Osteocyte (in vitro differentiated cells): ENCODE data around the gene CD1D. TPM values are rescaled to one million over a fixed set of nuclear protein-coding genes. Genes with fewer than 3 reads are reported as not detected.

Experiments used
- DNase-seq: peaks from one replicate; pipeline ENCODE4 v3.0.0; 2021; ENCODE audit warnings: mixed read lengths; ENCODE audit not compliant: unreplicated experiment; ENCODE audit errors: extremely low spot score
- H3K27ac Mint-ChIP-seq: one replicate; pipeline ENCODE4 v1.8.0; 2021; ENCODE audit warnings: mild to moderate bottlenecking, mixed read lengths; ENCODE audit not compliant: unreplicated experiment
- H3K27me3 Mint-ChIP-seq: one replicate; pipeline ENCODE4 v1.8.0; 2021; ENCODE audit warnings: mixed read lengths; ENCODE audit not compliant: unreplicated experiment
- H3K36me3 Mint-ChIP-seq: one replicate; pipeline ENCODE4 v1.8.0; 2021; ENCODE audit warnings: mixed read lengths; ENCODE audit not compliant: unreplicated experiment
- H3K4me1 Mint-ChIP-seq: one replicate; pipeline ENCODE4 v1.8.0; 2021; ENCODE audit warnings: mixed read lengths; ENCODE audit not compliant: unreplicated experiment
- H3K4me3 Mint-ChIP-seq: one replicate; pipeline ENCODE4 v1.8.0; 2021; ENCODE audit warnings: mild to moderate bottlenecking, moderate library complexity, mixed read lengths; ENCODE audit not compliant: unreplicated experiment
- H3K9me3 Mint-ChIP-seq: one replicate; pipeline ENCODE4 v1.8.0; 2021; ENCODE audit warnings: mixed read lengths; ENCODE audit not compliant: unreplicated experiment
- total RNA-seq: library from RNA; stranded (reverse); gene quantifications from 2 replicates; pipeline ENCODE4 v1.2.1, GENCODE V29; 2021
- TF ChIP-seq, protein P1 (sequence below): fragments of 200-600 bp; sonication (generic); IDR thresholded peaks from 2 replicates; pipeline ENCODE4 v1.5.0; 2021; ENCODE audit warnings: antibody characterized with exemption, mild to moderate bottlenecking, moderate library complexity

CD1D gene
- total RNA-seq, 1 donor from 2014 or later, result not detected

DNA sequence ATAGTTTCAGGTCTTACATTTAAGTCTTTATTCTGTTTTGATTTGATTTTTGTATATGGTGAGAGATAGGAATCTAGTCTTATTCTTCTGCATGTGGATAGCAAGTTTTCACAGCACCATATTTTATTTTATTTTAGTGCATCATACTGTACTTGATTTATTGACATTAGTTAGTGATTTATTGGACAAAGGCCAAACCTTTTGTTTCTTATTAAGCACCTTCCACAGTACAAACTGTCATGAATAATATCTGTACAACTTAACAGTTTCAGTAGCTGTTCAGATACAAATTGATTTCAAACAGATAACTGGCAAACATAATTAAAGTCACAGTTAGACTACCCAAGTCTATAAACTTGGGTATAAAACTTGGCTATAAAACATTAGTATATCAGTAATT lies 15.8 kb downstream of the CD1D start:
- no peaks in the 10 kb centered on the region for H3K4me1 Mint-ChIP-seq

DNA sequence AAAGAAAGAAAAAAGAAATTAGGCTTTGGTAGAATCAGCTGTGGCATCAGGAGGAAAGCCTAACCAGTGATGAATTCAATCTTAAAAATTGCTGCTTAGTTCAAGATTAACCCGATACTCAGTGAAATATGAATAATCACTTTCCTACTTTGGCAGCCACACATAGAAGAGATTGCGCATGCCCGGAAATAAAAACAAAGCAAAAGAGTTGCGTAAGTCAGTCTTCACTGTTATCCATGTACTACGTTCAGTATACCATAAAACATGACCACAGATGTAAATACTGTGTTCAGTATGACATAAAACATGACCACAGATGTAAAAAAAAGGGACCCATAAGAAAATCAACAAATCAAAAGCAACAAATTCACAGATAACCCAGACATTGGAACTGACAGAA lies 19.2 kb downstream of the CD1D start:
- H3K9me3 Mint-ChIP-seq, result no peaks in the 10 kb centered on the region
- H3K4me3 Mint-ChIP-seq, result no peak overlapping the region
- H3K27me3 Mint-ChIP-seq, result peaks cover 43% of the 10 kb centered on the region
- no peak overlapping the region for H3K27ac Mint-ChIP-seq
- H3K36me3 Mint-ChIP-seq, result no peaks in the 10 kb centered on the region
- H3K4me1 Mint-ChIP-seq, result no peaks in the 10 kb centered on the region
- no peak for DNase-seq
- TF ChIP-seq, protein P1, sequence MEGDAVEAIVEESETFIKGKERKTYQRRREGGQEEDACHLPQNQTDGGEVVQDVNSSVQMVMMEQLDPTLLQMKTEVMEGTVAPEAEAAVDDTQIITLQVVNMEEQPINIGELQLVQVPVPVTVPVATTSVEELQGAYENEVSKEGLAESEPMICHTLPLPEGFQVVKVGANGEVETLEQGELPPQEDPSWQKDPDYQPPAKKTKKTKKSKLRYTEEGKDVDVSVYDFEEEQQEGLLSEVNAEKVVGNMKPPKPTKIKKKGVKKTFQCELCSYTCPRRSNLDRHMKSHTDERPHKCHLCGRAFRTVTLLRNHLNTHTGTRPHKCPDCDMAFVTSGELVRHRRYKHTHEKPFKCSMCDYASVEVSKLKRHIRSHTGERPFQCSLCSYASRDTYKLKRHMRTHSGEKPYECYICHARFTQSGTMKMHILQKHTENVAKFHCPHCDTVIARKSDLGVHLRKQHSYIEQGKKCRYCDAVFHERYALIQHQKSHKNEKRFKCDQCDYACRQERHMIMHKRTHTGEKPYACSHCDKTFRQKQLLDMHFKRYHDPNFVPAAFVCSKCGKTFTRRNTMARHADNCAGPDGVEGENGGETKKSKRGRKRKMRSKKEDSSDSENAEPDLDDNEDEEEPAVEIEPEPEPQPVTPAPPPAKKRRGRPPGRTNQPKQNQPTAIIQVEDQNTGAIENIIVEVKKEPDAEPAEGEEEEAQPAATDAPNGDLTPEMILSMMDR, result no peak

More for the DNA sequence above, 15.8 kb downstream of the CD1D start:
- peaks cover 43% of the 10 kb centered on the region for H3K27me3 Mint-ChIP-seq
- H3K36me3 Mint-ChIP-seq, result no peaks in the 10 kb centered on the region
- no peaks in the 10 kb centered on the region for H3K9me3 Mint-ChIP-seq
- no peak for DNase-seq
- TF ChIP-seq, protein P1, result no peak
- H3K4me3 Mint-ChIP-seq, result no peak overlapping the region
- no peak overlapping the region for H3K27ac Mint-ChIP-seq

DNA sequence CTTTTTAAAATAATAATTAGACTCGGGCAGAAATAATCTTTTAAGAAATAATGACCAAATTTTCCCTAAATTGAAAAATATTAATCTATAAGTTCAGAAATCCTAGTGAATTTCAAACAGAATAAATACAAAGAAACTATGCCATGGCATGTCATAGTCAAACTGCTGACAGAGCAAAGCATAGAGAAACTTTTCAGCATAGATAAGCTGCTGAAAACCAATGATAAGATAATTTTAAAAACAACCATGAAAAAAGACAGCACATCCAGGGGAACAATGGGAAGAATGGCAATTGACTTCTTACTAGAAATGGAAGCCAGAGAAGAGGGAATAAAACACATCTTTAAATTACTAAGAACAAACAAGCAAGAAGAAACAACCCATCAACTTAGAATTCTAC lies 19.8 kb downstream of the CD1D start:
- H3K27me3 Mint-ChIP-seq, result peaks cover 41% of the 10 kb centered on the region
- H3K9me3 Mint-ChIP-seq, result no peaks in the 10 kb centered on the region
- no peak overlapping the region for H3K4me3 Mint-ChIP-seq

DNA sequence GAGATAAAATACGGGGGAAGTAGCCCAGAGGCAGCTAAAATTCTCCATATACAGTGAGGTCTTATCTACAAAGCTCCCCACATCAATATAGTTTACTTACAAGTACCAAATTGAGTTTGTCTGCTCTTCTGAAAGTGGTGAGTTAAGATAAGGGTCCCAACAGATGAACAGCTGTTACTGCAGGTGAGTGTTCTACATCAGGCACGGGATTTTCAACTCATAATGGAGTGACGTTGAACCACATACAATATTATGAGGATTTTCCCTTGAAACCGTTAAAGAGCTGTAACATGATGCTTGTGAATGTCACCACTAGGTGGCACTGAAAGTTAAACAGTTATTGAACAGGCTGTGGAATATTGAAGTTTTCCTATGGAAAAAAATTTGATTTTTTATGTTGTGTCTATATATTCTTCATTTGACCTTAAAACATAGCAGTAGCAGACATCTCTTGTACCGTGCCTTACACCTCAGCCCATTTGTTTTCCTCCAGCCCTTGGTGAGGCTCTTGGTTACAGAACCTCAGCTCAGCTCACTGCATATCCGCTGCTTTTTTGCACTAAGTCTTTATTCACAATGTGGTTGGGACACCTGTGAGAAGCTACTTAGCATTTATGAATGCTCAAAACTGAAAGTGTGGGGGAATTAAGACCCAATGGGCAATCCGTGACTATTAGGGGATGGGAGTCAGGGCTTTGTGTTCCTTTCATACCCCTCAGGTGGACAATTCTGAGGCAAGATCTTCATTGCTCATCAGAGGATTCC lies 23.2 kb downstream of the CD1D start:
- Mint-ChIP-seq H3K4me1 (no peaks in the 10 kb centered on the region), H3K9me3 (no peaks in the 10 kb centered on the region), H3K4me3 (no peak overlapping the region), H3K27ac (no peak overlapping the region), H3K36me3 (no peaks in the 10 kb centered on the region), H3K27me3 (peaks cover 25% of the 10 kb centered on the region)
- DNase-seq, result no peak
- TF ChIP-seq, protein P1, result peak; percentile 81

More for the DNA sequence above, 19.8 kb downstream of the CD1D start:
- Mint-ChIP-seq H3K36me3 (no peaks in the 10 kb centered on the region), H3K27ac (no peak overlapping the region), H3K4me1 (no peaks in the 10 kb centered on the region)
- TF ChIP-seq, protein P1, result no peak
- DNase-seq, result no peak

DNA sequence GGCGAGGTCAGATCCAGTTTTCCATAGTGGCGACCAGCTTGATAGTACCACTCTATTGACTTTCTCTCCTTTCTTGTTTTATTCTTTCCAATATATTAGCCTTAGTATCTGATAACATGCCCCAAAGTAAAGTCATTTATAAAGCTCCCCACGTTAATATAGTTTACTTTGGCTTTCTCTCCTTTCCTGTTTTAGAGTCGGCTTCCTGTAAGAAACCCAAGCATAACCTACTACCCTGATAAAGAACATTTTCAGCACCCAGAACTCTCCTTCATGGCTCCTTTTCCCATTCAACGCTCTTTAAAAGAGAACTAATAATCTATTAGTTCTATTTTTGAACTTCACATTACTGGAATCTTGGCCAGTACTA lies 23.7 kb downstream of the CD1D start:
- Mint-ChIP-seq H3K4me3 (no peak overlapping the region), H3K9me3 (no peaks in the 10 kb centered on the region), H3K36me3 (no peaks in the 10 kb centered on the region), H3K4me1 (no peaks in the 10 kb centered on the region), H3K27ac (no peak overlapping the region), H3K27me3 (peaks cover 29% of the 10 kb centered on the region)
- TF ChIP-seq, protein P1, result no peak
- no peak for DNase-seq
